HCT116 (cell line): ENCODE results near the gene ACTL10. TPM values are rescaled to one million over a fixed set of nuclear protein-coding genes. Genes with fewer than 3 reads are reported as not detected.

Experiments
- ATAC-seq: fragments of 200-7000 bp; cut with Tn5 transposase; 2 replicates; pipeline ENCODE4 v1.9.1; 2020; ENCODE audit warnings: mild to moderate bottlenecking, moderate library complexity
- BruUV-seq: library from RNA; stranded (reverse); fragments of 400-500 nt; replicated peaks from 2 replicates; lab custom pipeline; 2021; lab: Mats Ljungman, UMichigan
- CTCF ChIA-PET: fragments of 300-600 bp; sonication (Branson Sonifier 250); formaldehyde crosslinking; loops from one replicate; lab custom pipeline; 2021; ENCODE audit warnings: antibody characterized with exemption; lab: Charles Lee
- POLR2A ChIA-PET: fragments of 300-600, 350-600 bp; sonication (Branson Sonifier 250); formaldehyde crosslinking; loops from one replicate; lab custom pipeline; 2021; ENCODE audit warnings: antibody characterized with exemption; lab: Charles Lee
- RAD21 ChIA-PET, 2 experiments: fragments of 300-600 bp; sonication (Branson Sonifier 250); formaldehyde crosslinking; loops; one replicate each; lab custom pipeline; 2023; ENCODE audit warnings: low total read pairs in 2 of 2; ENCODE audit not compliant: uncharacterized antibody in 2 of 2, unreplicated experiment in 2 of 2, low non-redundant PET in 1 of 2; lab: Charles Lee
- DNase-seq: peaks from one replicate; pipeline ENCODE4 v3.0.0-alpha.2; 2010; ENCODE audit warnings: low read depth, low spot score
- H2AFZ ChIP-seq: fragments of 200-600 bp; shearing (Covaris generic), sonication (generic); 2 replicates; pipeline ENCODE4 v1.6.1; 2017; ENCODE audit warnings: low read depth, mixed run types, mixed read lengths, antibody characterized with exemption, low read length; ENCODE audit not compliant: poor library complexity, severe bottlenecking
- H3K27ac ChIP-seq: 2 replicates; pipeline ENCODE4 v1.5.1; 2012; ENCODE audit warnings: low read depth, low read length
- H3K27me3 ChIP-seq: fragments of 200-600 bp; sonication (generic); 2 replicates; pipeline ENCODE4 v1.6.1; 2016; ENCODE audit warnings: mixed run types, low read length, mixed read lengths; ENCODE audit not compliant: insufficient read depth
- H3K36me3 ChIP-seq, 2 experiments: fragments of 200-500 bp in 1 of 2; fragments of 200-600 bp in 1 of 2; sonication (Bioruptor generic) in 1 of 2; sonication (generic) in 1 of 2; 2 replicates each; pipeline versions ENCODE4 v1.5.1 to v1.6.1; 2014 to 2016; ENCODE audit warnings: low read length in 2 of 2, inconsistent platforms in 1 of 2, mixed read lengths in 1 of 2, mixed run types in 1 of 2; ENCODE audit not compliant: insufficient read depth in 2 of 2, control insufficient read depth in 1 of 2
- H3K4me1 ChIP-seq, 2 experiments: fragments of 200-600 bp in 1 of 2; sonication (generic) in 1 of 2; 2 replicates each; pipeline versions ENCODE4 v1.5.1 to v1.6.1; 2012 to 2017; ENCODE audit warnings: low read length in 2 of 2, inconsistent platforms in 1 of 2, mild to moderate bottlenecking in 1 of 2, mixed read lengths in 1 of 2, mixed run types in 1 of 2, moderate library complexity in 1 of 2; ENCODE audit not compliant: insufficient read depth in 2 of 2, control insufficient read depth in 1 of 2
- H3K4me2 ChIP-seq: fragments of 200-600 bp; sonication (generic); 2 replicates; pipeline ENCODE4 v1.6.1; 2017; ENCODE audit warnings: mixed run types, low read length, mixed read lengths
- H3K4me3 ChIP-seq, 2 experiments: fragments of 200-600 bp in 1 of 2; sonication (generic) in 1 of 2; replicated peaks in 1 of 2; 2 replicates each; pipeline ENCODE4 v1.5.1; 2011 to 2016; ENCODE audit warnings: low read length in 2 of 2, control low read depth in 1 of 2, low read depth in 1 of 2, mild to moderate bottlenecking in 1 of 2, mixed read lengths in 1 of 2, mixed run types in 1 of 2
- H3K79me2 ChIP-seq: fragments of 200-600 bp; sonication (generic); 2 replicates; pipeline ENCODE4 v1.6.1; 2017; ENCODE audit warnings: mild to moderate bottlenecking, mixed run types, low read length, moderate library complexity, mixed read lengths; ENCODE audit not compliant: insufficient read depth
- H3K9ac ChIP-seq: fragments of 200-600 bp; sonication (generic); 2 replicates; pipeline ENCODE4 v1.6.1; 2016; ENCODE audit warnings: low read length, mixed read lengths
- H3K9me2 ChIP-seq: fragments of 200-600 bp; sonication (generic), shearing (Covaris generic); 2 replicates; pipeline ENCODE4 v1.6.1; 2017; ENCODE audit warnings: mixed run types, mild to moderate bottlenecking, moderate library complexity; ENCODE audit not compliant: insufficient read depth
- H3K9me3 ChIP-seq, 2 experiments: fragments of 200-500 bp in 1 of 2; fragments of 200-600 bp in 1 of 2; sonication (Bioruptor generic) in 1 of 2; sonication (generic) in 1 of 2; 2 replicates each; pipeline ENCODE4 v1.6.1; 2014 to 2017; ENCODE audit warnings: low read length in 2 of 2, mixed read lengths in 2 of 2, inconsistent platforms in 1 of 2, low read depth in 1 of 2, mild to moderate bottlenecking in 1 of 2, mixed run types in 1 of 2, moderate library complexity in 1 of 2; ENCODE audit not compliant: control insufficient read depth in 1 of 2, insufficient read depth in 1 of 2
- H4K20me1 ChIP-seq: fragments of 200-600 bp; sonication (generic), shearing (Covaris generic); 2 replicates; pipeline ENCODE4 v1.6.1; 2017; ENCODE audit warnings: mixed run types, mild to moderate bottlenecking, moderate library complexity; ENCODE audit not compliant: insufficient read depth
- ZBTB33 ChIP-seq: IDR thresholded peaks from 2 replicates; pipeline ENCODE4 v1.6.1; 2011; ENCODE audit warnings: mild to moderate bottlenecking, low read length, moderate library complexity; ENCODE audit not compliant: insufficient replicate concordance; ENCODE audit errors: extremely low read depth
- intact Hi-C: fragments of 100-400 bp; cut with micrococcal nuclease; formaldehyde crosslinking; loops from 2 replicates; pipeline ENCODE4 v1.10.0; 2022
- total RNA-seq: library from RNA; stranded (reverse); gene quantifications from one replicate; pipeline ENCODE4 v1.2.1, GENCODE V29; 2021; ENCODE audit not compliant: unreplicated experiment
- TF ChIP-seq, protein P1 (sequence below): IDR thresholded peaks from 2 replicates; pipeline ENCODE4 v1.6.1; 2012; ENCODE audit warnings: low read depth

The ACTL10 gene
- total RNA-seq, 1 experiment from 2014 or later, result 0.22 TPM

- Histone ChIP-seq H3K9me2 (no peaks in the 10 kb centered on the region), H3K27me3 (no peaks in the 10 kb centered on the region), H3K9ac (no peak overlapping the region), H3K4me3 (no peak overlapping the region), H3K4me1 (peaks cover 4 to 28% of the 10 kb centered on the region in 2 experiments), H3K36me3 (0 out of 4 replicates have a peak, but pooled peaks cover 0 to 5% of the 10 kb centered on the region in 2 experiments), H4K20me1 (no peaks in the 10 kb centered on the region), H3K4me2 (no peak overlapping the region), H2AFZ (no peak overlapping the region), H3K27ac (no peak overlapping the region), H3K79me2 (no peaks in the 10 kb centered on the region)
- intact Hi-C loops, result loop anchor here (5.0 kb wide), 1 partner anchor 960 kb away; no protein-coding TSS in a partner anchor
- no peak for ATAC-seq
- no TSS peak for BruUV-seq
- no peak for DNase-seq
- ChIA-PET CTCF (no interaction called here), POLR2A (no interaction called here), RAD21 (no interaction called here)
- TF ChIP-seq, protein P1, sequence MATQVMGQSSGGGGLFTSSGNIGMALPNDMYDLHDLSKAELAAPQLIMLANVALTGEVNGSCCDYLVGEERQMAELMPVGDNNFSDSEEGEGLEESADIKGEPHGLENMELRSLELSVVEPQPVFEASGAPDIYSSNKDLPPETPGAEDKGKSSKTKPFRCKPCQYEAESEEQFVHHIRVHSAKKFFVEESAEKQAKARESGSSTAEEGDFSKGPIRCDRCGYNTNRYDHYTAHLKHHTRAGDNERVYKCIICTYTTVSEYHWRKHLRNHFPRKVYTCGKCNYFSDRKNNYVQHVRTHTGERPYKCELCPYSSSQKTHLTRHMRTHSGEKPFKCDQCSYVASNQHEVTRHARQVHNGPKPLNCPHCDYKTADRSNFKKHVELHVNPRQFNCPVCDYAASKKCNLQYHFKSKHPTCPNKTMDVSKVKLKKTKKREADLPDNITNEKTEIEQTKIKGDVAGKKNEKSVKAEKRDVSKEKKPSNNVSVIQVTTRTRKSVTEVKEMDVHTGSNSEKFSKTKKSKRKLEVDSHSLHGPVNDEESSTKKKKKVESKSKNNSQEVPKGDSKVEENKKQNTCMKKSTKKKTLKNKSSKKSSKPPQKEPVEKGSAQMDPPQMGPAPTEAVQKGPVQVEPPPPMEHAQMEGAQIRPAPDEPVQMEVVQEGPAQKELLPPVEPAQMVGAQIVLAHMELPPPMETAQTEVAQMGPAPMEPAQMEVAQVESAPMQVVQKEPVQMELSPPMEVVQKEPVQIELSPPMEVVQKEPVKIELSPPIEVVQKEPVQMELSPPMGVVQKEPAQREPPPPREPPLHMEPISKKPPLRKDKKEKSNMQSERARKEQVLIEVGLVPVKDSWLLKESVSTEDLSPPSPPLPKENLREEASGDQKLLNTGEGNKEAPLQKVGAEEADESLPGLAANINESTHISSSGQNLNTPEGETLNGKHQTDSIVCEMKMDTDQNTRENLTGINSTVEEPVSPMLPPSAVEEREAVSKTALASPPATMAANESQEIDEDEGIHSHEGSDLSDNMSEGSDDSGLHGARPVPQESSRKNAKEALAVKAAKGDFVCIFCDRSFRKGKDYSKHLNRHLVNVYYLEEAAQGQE, result no peak
- TF ChIP-seq ZBTB33, result no peak
- TF ChIP-seq, all 23 proteins: peak for 0
- no peaks in the 10 kb centered on the region for H3K9me3 ChIP-seq
These were observed 40.9 kb downstream of the ACTL10 start for GRCh38 chr20:33707668-33708067.
